ENCODE measurements around the gene TMOD1. TPM values are rescaled to one million over a fixed set of nuclear protein-coding genes. Genes with fewer than 3 reads are reported as not detected.

Gene TMOD1
- total and polyA plus RNA-seq, 10 of the 15 experiments (the other 5 are each of a cell fraction or from before 2014, with no cell fraction given) = 4.0 to 44.1 (median 15.4) TPM

DNA sequence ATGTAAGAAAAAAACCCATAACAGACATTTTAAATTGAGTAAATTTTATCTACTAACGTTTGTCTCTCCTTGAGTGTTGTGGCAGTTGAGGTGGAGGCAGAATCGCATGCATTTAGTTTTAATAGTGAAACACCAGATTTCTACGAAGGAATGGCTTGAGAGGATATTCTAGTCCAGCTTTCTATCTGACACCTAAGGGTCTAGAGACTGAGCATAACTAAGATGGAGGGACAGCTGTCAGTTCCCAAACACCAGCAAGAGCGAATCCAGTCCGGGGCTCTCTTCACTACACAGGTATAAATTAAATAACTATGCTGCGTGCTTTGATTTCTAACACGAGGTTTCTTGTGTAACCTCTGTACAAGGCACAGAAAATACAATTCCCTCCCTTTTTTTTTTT is 133.6 kb downstream of the TMOD1 start (continued):
- TF ChIP-seq, protein P1, sequence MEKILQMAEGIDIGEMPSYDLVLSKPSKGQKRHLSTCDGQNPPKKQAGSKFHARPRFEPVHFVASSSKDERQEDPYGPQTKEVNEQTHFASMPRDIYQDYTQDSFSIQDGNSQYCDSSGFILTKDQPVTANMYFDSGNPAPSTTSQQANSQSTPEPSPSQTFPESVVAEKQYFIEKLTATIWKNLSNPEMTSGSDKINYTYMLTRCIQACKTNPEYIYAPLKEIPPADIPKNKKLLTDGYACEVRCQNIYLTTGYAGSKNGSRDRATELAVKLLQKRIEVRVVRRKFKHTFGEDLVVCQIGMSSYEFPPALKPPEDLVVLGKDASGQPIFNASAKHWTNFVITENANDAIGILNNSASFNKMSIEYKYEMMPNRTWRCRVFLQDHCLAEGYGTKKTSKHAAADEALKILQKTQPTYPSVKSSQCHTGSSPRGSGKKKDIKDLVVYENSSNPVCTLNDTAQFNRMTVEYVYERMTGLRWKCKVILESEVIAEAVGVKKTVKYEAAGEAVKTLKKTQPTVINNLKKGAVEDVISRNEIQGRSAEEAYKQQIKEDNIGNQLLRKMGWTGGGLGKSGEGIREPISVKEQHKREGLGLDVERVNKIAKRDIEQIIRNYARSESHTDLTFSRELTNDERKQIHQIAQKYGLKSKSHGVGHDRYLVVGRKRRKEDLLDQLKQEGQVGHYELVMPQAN (conservative IDR thresholded peaks at IDR 0.05) = no peak
- TF ChIP-seq, protein P2, sequence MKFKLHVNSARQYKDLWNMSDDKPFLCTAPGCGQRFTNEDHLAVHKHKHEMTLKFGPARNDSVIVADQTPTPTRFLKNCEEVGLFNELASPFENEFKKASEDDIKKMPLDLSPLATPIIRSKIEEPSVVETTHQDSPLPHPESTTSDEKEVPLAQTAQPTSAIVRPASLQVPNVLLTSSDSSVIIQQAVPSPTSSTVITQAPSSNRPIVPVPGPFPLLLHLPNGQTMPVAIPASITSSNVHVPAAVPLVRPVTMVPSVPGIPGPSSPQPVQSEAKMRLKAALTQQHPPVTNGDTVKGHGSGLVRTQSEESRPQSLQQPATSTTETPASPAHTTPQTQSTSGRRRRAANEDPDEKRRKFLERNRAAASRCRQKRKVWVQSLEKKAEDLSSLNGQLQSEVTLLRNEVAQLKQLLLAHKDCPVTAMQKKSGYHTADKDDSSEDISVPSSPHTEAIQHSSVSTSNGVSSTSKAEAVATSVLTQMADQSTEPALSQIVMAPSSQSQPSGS (IDR thresholded peaks at IDR 0.05; ENCODE audit: low read length) = no peak
- no peak for TF ChIP-seq BRCA1 (IDR thresholded peaks at IDR 0.05; ENCODE audit: low read depth, low read length)
- TF ChIP-seq, protein P3, sequence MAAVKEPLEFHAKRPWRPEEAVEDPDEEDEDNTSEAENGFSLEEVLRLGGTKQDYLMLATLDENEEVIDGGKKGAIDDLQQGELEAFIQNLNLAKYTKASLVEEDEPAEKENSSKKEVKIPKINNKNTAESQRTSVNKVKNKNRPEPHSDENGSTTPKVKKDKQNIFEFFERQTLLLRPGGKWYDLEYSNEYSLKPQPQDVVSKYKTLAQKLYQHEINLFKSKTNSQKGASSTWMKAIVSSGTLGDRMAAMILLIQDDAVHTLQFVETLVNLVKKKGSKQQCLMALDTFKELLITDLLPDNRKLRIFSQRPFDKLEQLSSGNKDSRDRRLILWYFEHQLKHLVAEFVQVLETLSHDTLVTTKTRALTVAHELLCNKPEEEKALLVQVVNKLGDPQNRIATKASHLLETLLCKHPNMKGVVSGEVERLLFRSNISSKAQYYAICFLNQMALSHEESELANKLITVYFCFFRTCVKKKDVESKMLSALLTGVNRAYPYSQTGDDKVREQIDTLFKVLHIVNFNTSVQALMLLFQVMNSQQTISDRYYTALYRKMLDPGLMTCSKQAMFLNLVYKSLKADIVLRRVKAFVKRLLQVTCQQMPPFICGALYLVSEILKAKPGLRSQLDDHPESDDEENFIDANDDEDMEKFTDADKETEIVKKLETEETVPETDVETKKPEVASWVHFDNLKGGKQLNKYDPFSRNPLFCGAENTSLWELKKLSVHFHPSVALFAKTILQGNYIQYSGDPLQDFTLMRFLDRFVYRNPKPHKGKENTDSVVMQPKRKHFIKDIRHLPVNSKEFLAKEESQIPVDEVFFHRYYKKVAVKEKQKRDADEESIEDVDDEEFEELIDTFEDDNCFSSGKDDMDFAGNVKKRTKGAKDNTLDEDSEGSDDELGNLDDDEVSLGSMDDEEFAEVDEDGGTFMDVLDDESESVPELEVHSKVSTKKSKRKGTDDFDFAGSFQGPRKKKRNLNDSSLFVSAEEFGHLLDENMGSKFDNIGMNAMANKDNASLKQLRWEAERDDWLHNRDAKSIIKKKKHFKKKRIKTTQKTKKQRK (IDR thresholded peaks at IDR 0.05; ENCODE audit: low read depth, low read length) = no peak
- no peak for TF ChIP-seq SUZ12 (IDR thresholded peaks at IDR 0.05; ENCODE audit: unreplicated experiment)
- TF ChIP-seq, protein P4, sequence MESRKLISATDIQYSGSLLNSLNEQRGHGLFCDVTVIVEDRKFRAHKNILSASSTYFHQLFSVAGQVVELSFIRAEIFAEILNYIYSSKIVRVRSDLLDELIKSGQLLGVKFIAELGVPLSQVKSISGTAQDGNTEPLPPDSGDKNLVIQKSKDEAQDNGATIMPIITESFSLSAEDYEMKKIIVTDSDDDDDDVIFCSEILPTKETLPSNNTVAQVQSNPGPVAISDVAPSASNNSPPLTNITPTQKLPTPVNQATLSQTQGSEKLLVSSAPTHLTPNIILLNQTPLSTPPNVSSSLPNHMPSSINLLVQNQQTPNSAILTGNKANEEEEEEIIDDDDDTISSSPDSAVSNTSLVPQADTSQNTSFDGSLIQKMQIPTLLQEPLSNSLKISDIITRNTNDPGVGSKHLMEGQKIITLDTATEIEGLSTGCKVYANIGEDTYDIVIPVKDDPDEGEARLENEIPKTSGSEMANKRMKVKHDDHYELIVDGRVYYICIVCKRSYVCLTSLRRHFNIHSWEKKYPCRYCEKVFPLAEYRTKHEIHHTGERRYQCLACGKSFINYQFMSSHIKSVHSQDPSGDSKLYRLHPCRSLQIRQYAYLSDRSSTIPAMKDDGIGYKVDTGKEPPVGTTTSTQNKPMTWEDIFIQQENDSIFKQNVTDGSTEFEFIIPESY (IDR thresholded peaks at IDR 0.05) = no peak
